Hematopoietic multipotent progenitor cell treated with erythropoietin and hydrocortisone succinate and interleukin-3 and kit ligand, for 15 days (in vitro differentiated cells): ENCODE measurements around the gene PRKCQ.
"Not testable (repeated sequence)": the region's sequence is repeated elsewhere in the genome, so short reads cannot be mapped to it uniquely, and the experiment has no call there.

Experiments
- DNase-seq: peaks from one replicate; pipeline ENCODE4 v3.0.0-alpha.2; 2015; ENCODE audit warnings: low spot score

The PRKCQ gene

GRCh38 chr10:6455592-6455991 lies 124.5 kb downstream of the PRKCQ start:
- no peak for DNase-seq

- DNase-seq: peak; percentile 10
Observed at GRCh38 chr10:6446711-6447110, 133.4 kb downstream of the PRKCQ start.

GRCh38 chr10:6445671-6446316 lies 134.3 kb downstream of the PRKCQ start:
- DNase-seq: peak; percentile 77

GRCh38 chr10:6439875-6440274 lies 140.2 kb downstream of the PRKCQ start:
- not testable (repeated sequence) for DNase-seq

GRCh38 chr10:6431861-6432260 lies 148.2 kb downstream of the PRKCQ start:
- no peak for DNase-seq

GRCh38 chr10:6431186-6431585 lies 148.9 kb downstream of the PRKCQ start:
- DNase-seq: no peak

GRCh38 chr10:6430423-6430980 lies 149.6 kb downstream of the PRKCQ start:
- DNase-seq: no peak

- no peak for DNase-seq
Observed at GRCh38 chr10:6427357-6427959, 152.6 kb downstream of the PRKCQ start.

- DNase-seq: no peak
Observed at GRCh38 chr10:6426317-6426716, 153.8 kb downstream of the PRKCQ start.

GRCh38 chr10:6423413-6424170 lies 156.5 kb downstream of the PRKCQ start:
- no peak for DNase-seq

GRCh38 chr10:6423004-6423403 lies 157.1 kb downstream of the PRKCQ start:
- no peak for DNase-seq

GRCh38 chr10:6418613-6419216 lies 161.4 kb downstream of the PRKCQ start:
- no peak for DNase-seq

- no peak for DNase-seq
Observed at GRCh38 chr10:6418167-6418566, 161.9 kb downstream of the PRKCQ start.

GRCh38 chr10:6416892-6417512 lies 163.1 kb downstream of the PRKCQ start:
- peak; percentile 62 for DNase-seq

GRCh38 chr10:6411436-6411835 lies 168.6 kb downstream of the PRKCQ start:
- DNase-seq: no peak

- DNase-seq: no peak
Observed at GRCh38 chr10:6410830-6411229, 169.2 kb downstream of the PRKCQ start.

- DNase-seq: no peak
Observed at GRCh38 chr10:6409971-6410643, 170.0 kb downstream of the PRKCQ start.

- no peak for DNase-seq
Observed at GRCh38 chr10:6408799-6409198, 171.3 kb downstream of the PRKCQ start.

GRCh38 chr10:6407034-6407721 lies 172.9 kb downstream of the PRKCQ start:
- DNase-seq: no peak

- DNase-seq: no peak
Observed at GRCh38 chr10:6406220-6407033, 173.6 kb downstream of the PRKCQ start.
